ENCODE results near the gene DCAF17. TPM values are rescaled to one million over a fixed set of nuclear protein-coding genes. Genes with fewer than 3 reads are reported as not detected.

Gene DCAF17
- total and polyA plus RNA-seq, 8 donors = 1.2 to 33.9 (median 12.0) TPM

- no peaks in the 10 kb centered on the region for H3K27me3 ChIP-seq
- no peaks in the 10 kb centered on the region for H3K4me1 ChIP-seq
- no peak overlapping the region for H3K27ac ChIP-seq
- intact Hi-C loops (cut with DNase I; ENCODE audit: low total_unique reads) = no loop called here
- TF ChIP-seq EP300 (IDR thresholded peaks at IDR 0.05) (no peak), POLR2A (IDR thresholded peaks at IDR 0.05) (no peak), CTCF (IDR thresholded peaks at IDR 0.05) (no peak), POLR2AphosphoS5 (IDR thresholded peaks at IDR 0.05) (no peak)
- H3K4me3 ChIP-seq = no peak overlapping the region
- no peaks in the 10 kb centered on the region for H3K36me3 ChIP-seq
- DNase-seq = no peak
- peaks cover 0 to 8% (median 0%) of the 10 kb centered on the region in 4 donors for H3K9me3 ChIP-seq
Measured at GRCh38 chr2:171399292-171399691, 34.7 kb upstream of the DCAF17 start.

GRCh38 chr2:171400395-171400794, 33.6 kb upstream of the DCAF17 start:
- no peak overlapping the region for H3K27ac ChIP-seq
- no peaks in the 10 kb centered on the region for H3K4me1 ChIP-seq
- WGBS, 5 donors = 88 to 100% (median 94%) methylated on average over 3 of the region's 3 CpGs
- DNase-seq = no peak
- no peaks in the 10 kb centered on the region for H3K27me3 ChIP-seq
- intact Hi-C loops (cut with DNase I; ENCODE audit: low total_unique reads) = no loop called here
- H3K9me3 ChIP-seq = peaks cover 0 to 8% (median 0%) of the 10 kb centered on the region in 4 donors
- H3K36me3 ChIP-seq = no peaks in the 10 kb centered on the region
- TF ChIP-seq CTCF (IDR thresholded peaks at IDR 0.05) (no peak), EP300 (IDR thresholded peaks at IDR 0.05) (no peak), POLR2AphosphoS5 (IDR thresholded peaks at IDR 0.05) (no peak), POLR2A (IDR thresholded peaks at IDR 0.05) (no peak)
- no peak overlapping the region for H3K4me3 ChIP-seq

- no peak for DNase-seq
- Histone ChIP-seq H3K36me3 (no peaks in the 10 kb centered on the region), H3K4me1 (no peaks in the 10 kb centered on the region), H3K27me3 (no peaks in the 10 kb centered on the region), H3K9me3 (peaks cover 0 to 8% (median 0%) of the 10 kb centered on the region in 4 donors), H3K4me3 (no peak overlapping the region), H3K27ac (no peak overlapping the region)
- intact Hi-C loops (cut with DNase I; ENCODE audit: low total_unique reads) = no loop called here
- 89 to 100% (median 97%) methylated on average over 1 of the region's 1 CpG for WGBS, 5 donors
- TF ChIP-seq POLR2A (IDR thresholded peaks at IDR 0.05) (no peak), CTCF (IDR thresholded peaks at IDR 0.05) (no peak), EP300 (IDR thresholded peaks at IDR 0.05) (no peak), POLR2AphosphoS5 (IDR thresholded peaks at IDR 0.05) (no peak)
Measured at GRCh38 chr2:171401947-171402346, 32.1 kb upstream of the DCAF17 start.

- 70 to 80% (median 77%) methylated on average over 4 of the region's 4 CpGs for WGBS, 5 donors
- no peak overlapping the region for H3K27ac ChIP-seq
Measured at GRCh38 chr2:171402906-171403580, 31.0 kb upstream of the DCAF17 start.

More at GRCh38 chr2:171402906-171403580, 31.0 kb upstream of the DCAF17 start:
- H3K4me1 ChIP-seq = no peaks in the 10 kb centered on the region
- DNase-seq = no peak
- no peak overlapping the region for H3K4me3 ChIP-seq
- peaks cover 0 to 8% (median 0%) of the 10 kb centered on the region in 4 donors for H3K9me3 ChIP-seq
- TF ChIP-seq POLR2A (IDR thresholded peaks at IDR 0.05) (no peak), EP300 (IDR thresholded peaks at IDR 0.05) (no peak), CTCF (IDR thresholded peaks at IDR 0.05) (no peak), POLR2AphosphoS5 (IDR thresholded peaks at IDR 0.05) (no peak)
- H3K27me3 ChIP-seq = no peaks in the 10 kb centered on the region
- intact Hi-C loops (cut with DNase I; ENCODE audit: low total_unique reads) = no loop called here
- no peaks in the 10 kb centered on the region for H3K36me3 ChIP-seq
